Measurements from ENCODE around the gene TRIM15.

- TF ChIP-seq POLR2AphosphoS5 (IDR thresholded peaks at IDR 0.05; ENCODE audit: low read depth, low read length) (no peak), POLR2A (IDR thresholded peaks at IDR 0.05; ENCODE audit: low read depth, low read length) (no peak)
Measured at GRCh38 chr6:30213667-30213956, 50.3 kb downstream of the TRIM15 start.

Measured in GM12891 (cell line).